Measurements from ENCODE around the gene RNASE8. TPM values are rescaled to one million over a fixed set of nuclear protein-coding genes. Genes with fewer than 3 reads are reported as not detected.

The RNASE8 gene
- total RNA-seq, 1 donor from 2014 or later: not detected

- Mint-ChIP-seq H3K27me3 (ENCODE audit: unreplicated experiment) (peaks cover 3% of the 10 kb centered on the region), H3K4me1 (ENCODE audit: unreplicated experiment) (no peaks in the 10 kb centered on the region), H3K9me3 (ENCODE audit: unreplicated experiment) (no peaks in the 10 kb centered on the region)
These were observed 4.2 kb upstream of the RNASE8 start for GRCh38 chr14:21053184-21054122.

GRCh38 chr14:21054123-21054767, 3.4 kb upstream of the RNASE8 start:
- H3K36me3 Mint-ChIP-seq (ENCODE audit: low read depth, unreplicated experiment): no peaks in the 10 kb centered on the region
- no peak for DNase-seq (ENCODE audit: low spot score)
- no peaks in the 10 kb centered on the region for H3K4me1 Mint-ChIP-seq (ENCODE audit: unreplicated experiment)
- no peaks in the 10 kb centered on the region for H3K9me3 Mint-ChIP-seq (ENCODE audit: unreplicated experiment)
- no peak overlapping the region for H3K27ac Mint-ChIP-seq (ENCODE audit: unreplicated experiment)
- H3K27me3 Mint-ChIP-seq (ENCODE audit: unreplicated experiment): peaks cover 3% of the 10 kb centered on the region
- TF ChIP-seq CTCF (IDR thresholded peaks at IDR 0.05; ENCODE audit: unreplicated experiment): no peak
- no peak overlapping the region for H3K4me3 Mint-ChIP-seq (ENCODE audit: unreplicated experiment)

More at GRCh38 chr14:21053184-21054122, 4.2 kb upstream of the RNASE8 start:
- no peak for DNase-seq (ENCODE audit: low spot score)
- Mint-ChIP-seq H3K4me3 (ENCODE audit: unreplicated experiment) (no peak overlapping the region), H3K36me3 (ENCODE audit: low read depth, unreplicated experiment) (no peaks in the 10 kb centered on the region), H3K27ac (ENCODE audit: unreplicated experiment) (no peak overlapping the region)
- TF ChIP-seq CTCF (IDR thresholded peaks at IDR 0.05; ENCODE audit: unreplicated experiment): no peak

GRCh38 chr14:21054768-21055145, 2.9 kb upstream of the RNASE8 start:
- Mint-ChIP-seq H3K9me3 (ENCODE audit: unreplicated experiment) (no peaks in the 10 kb centered on the region), H3K4me1 (ENCODE audit: unreplicated experiment) (no peaks in the 10 kb centered on the region), H3K27me3 (ENCODE audit: unreplicated experiment) (peaks cover 5% of the 10 kb centered on the region), H3K36me3 (ENCODE audit: low read depth, unreplicated experiment) (no peaks in the 10 kb centered on the region), H3K27ac (ENCODE audit: unreplicated experiment) (no peak overlapping the region), H3K4me3 (ENCODE audit: unreplicated experiment) (no peak overlapping the region)
- no peak for TF ChIP-seq CTCF (IDR thresholded peaks at IDR 0.05; ENCODE audit: unreplicated experiment)
- no peak for DNase-seq (ENCODE audit: low spot score)

- Mint-ChIP-seq H3K27me3 (ENCODE audit: unreplicated experiment) (peaks cover 7% of the 10 kb centered on the region), H3K4me3 (ENCODE audit: unreplicated experiment) (no peak overlapping the region), H3K27ac (ENCODE audit: unreplicated experiment) (no peak overlapping the region), H3K9me3 (ENCODE audit: unreplicated experiment) (no peaks in the 10 kb centered on the region), H3K4me1 (ENCODE audit: unreplicated experiment) (no peaks in the 10 kb centered on the region), H3K36me3 (ENCODE audit: low read depth, unreplicated experiment) (no peaks in the 10 kb centered on the region)
- DNase-seq (ENCODE audit: low spot score): no peak
- TF ChIP-seq CTCF (IDR thresholded peaks at IDR 0.05; ENCODE audit: unreplicated experiment): no peak
These were observed 2.0 kb upstream of the RNASE8 start for GRCh38 chr14:21055432-21056117.

Data from endothelial cell (in vitro differentiated cells).